Endothelial cell of coronary artery (primary cell): ENCODE data around the gene COX19. TPM values are rescaled to one million over a fixed set of nuclear protein-coding genes. Genes with fewer than 3 reads are reported as not detected.

Source experiments
- total RNA-seq: library from RNA; depleted of rRNA; stranded (reverse); fragments of >200 nt; gene quantifications from 2 replicates; pipeline ENCODE4 v1.2.3, GENCODE V29; 2014

The COX19 gene, protein sequence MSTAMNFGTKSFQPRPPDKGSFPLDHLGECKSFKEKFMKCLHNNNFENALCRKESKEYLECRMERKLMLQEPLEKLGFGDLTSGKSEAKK
- total RNA-seq, result 4.8 and 7.4 TPM in 2 replicates

GRCh38 chr7:974820-975681 is at the start of gene COX19:
Gene COX19, minus strand, starts transcription at chr7:975549. Its CDS starts 40 bp downstream, at chr7:975509.

GRCh38 chr7:983004-983615 is 7.8 kb upstream of the COX19 start, which contains the start of gene CYP2W1:
Gene CYP2W1, plus strand, starts transcription at chr7:983181. Its CDS starts 31 bp downstream, at chr7:983212.

GRCh38 chr7:954330-955238 is 20.8 kb downstream of the COX19 start, which contains the start of gene ADAP1:
Gene ADAP1, minus strand, starts transcription at chr7:954680. Its CDS starts 203 bp downstream, at chr7:954477.

Other genes starting within 250 kb of the COX19 start
- 16.5 TPM in 2 replicates for gene DNAAF5, start 248.8 kb downstream of the COX19 start, total RNA-seq
- 16.6 and 20.3 TPM in 2 replicates for gene PRKAR1B, start 248.3 kb downstream of the COX19 start, total RNA-seq
- gene SUN1, start 143.1 kb downstream of the COX19 start, total RNA-seq, result 122 and 169 TPM in 2 replicates
- 31.1 and 36.6 TPM in 2 replicates for gene GET4, start 99.0 kb downstream of the COX19 start, total RNA-seq
- gene ADAP1, start 20.9 kb downstream of the COX19 start, total RNA-seq, result 0.63 and 3.6 TPM in 2 replicates
- not detected in 2 replicates for gene CYP2W1, start 7.6 kb upstream of the COX19 start, total RNA-seq
- gene GPR146, start 69.0 kb upstream of the COX19 start, total RNA-seq, result 7.5 and 40.0 TPM in 2 replicates
- gene GPER1, start 112.6 kb upstream of the COX19 start, total RNA-seq, result 0.75 and 0.99 TPM in 2 replicates
- gene ZFAND2A, start 184.6 kb upstream of the COX19 start, total RNA-seq, result 10.3 and 17.1 TPM in 2 replicates